H1 (cell line): ENCODE data around the gene FOXN1. TPM values are rescaled to one million over a fixed set of nuclear protein-coding genes. Genes with fewer than 3 reads are reported as not detected.

Experiments used
- CTCF ChIA-PET: fragments of 300-600 bp; sonication (Branson Sonifier 250); formaldehyde crosslinking; loops from one replicate; lab custom pipeline; 2021; ENCODE audit not compliant: partially characterized antibody; lab: Charles Lee
- POLR2A ChIA-PET: fragments of 300-600 bp; sonication (Branson Sonifier 250); formaldehyde crosslinking; loops from one replicate; lab custom pipeline; 2021; ENCODE audit warnings: inconsistent platforms; ENCODE audit not compliant: partially characterized antibody; lab: Charles Lee
- DNase-seq, 2 experiments: peaks; one replicate each; pipeline versions ENCODE4 v3.0.0 to v3.0.0-alpha.2; 2010 to 2022; ENCODE audit warnings: low spot score in 2 of 2, low read depth in 1 of 2, mixed read lengths in 1 of 2
- FAIRE-seq: peaks from 2 replicates; lab custom pipeline; 2011; peaks lifted over from hg19 to GRCh38; lab: Jason Lieb, UNC
- H2AFZ ChIP-seq: 2 replicates; pipeline ENCODE4 v1.8.1; 2012; ENCODE audit warnings: low read length, inconsistent platforms
- H2AK5ac ChIP-seq: 2 replicates; pipeline ENCODE4 v1.6.1; 2013; ENCODE audit warnings: low read depth, low read length
- H2BK120ac ChIP-seq: replicated peaks from 2 replicates; pipeline ENCODE3; 2013; ENCODE audit warnings: low read depth, low read length, inconsistent platforms
- H2BK12ac ChIP-seq: 2 replicates; pipeline ENCODE4 v1.6.1; 2013; ENCODE audit warnings: low read depth, low read length
- H2BK15ac ChIP-seq: 2 replicates; pipeline ENCODE4 v1.6.1; 2013; ENCODE audit warnings: low read length
- H2BK20ac ChIP-seq: 2 replicates; pipeline ENCODE4 v1.6.1; 2013; ENCODE audit warnings: low read length
- H2BK5ac ChIP-seq: 2 replicates; pipeline ENCODE4 v1.6.1; 2013; ENCODE audit warnings: low read depth, low read length
- H3K14ac ChIP-seq: 2 replicates; pipeline ENCODE4 v1.6.1; 2013; ENCODE audit warnings: inconsistent platforms; ENCODE audit not compliant: insufficient read length
- H3K18ac ChIP-seq: 2 replicates; pipeline ENCODE4 v1.6.1; 2013; ENCODE audit warnings: low read length; ENCODE audit errors: extremely low read depth
- H3K23ac ChIP-seq: 2 replicates; pipeline ENCODE4 v1.6.1; 2013; ENCODE audit warnings: inconsistent platforms; ENCODE audit not compliant: insufficient read length
- H3K23me2 ChIP-seq: 2 replicates; pipeline ENCODE4 v1.6.1; 2013; ENCODE audit warnings: low read depth, low read length
- H3K27ac ChIP-seq: 2 replicates; pipeline ENCODE4 v1.6.1; 2011; ENCODE audit warnings: low read depth, low read length, inconsistent platforms
- H3K27me3 ChIP-seq, 4 experiments: replicated peaks in 1 of 4; 1 replicate in 1 of 4; 2 replicates in 3 of 4; pipeline versions ENCODE4 v1.6.1 to v1.8.1; 2011 to 2013; ENCODE audit warnings: low read length in 3 of 4, mild to moderate bottlenecking in 3 of 4, inconsistent platforms in 2 of 4, mixed read lengths in 2 of 4, moderate library complexity in 1 of 4; ENCODE audit not compliant: control insufficient read depth in 3 of 4, insufficient read depth in 3 of 4; ENCODE audit errors: extremely low read depth in 1 of 4
- H3K36me3 ChIP-seq, 4 experiments: 2 replicates each; pipeline versions ENCODE4 v1.6.1 to v1.8.1; 2011 to 2013; ENCODE audit warnings: mild to moderate bottlenecking in 4 of 4, low read length in 3 of 4, moderate library complexity in 2 of 4, control low read depth in 1 of 4, inconsistent platforms in 1 of 4; ENCODE audit not compliant: insufficient read depth in 4 of 4, control insufficient read depth in 2 of 4
- H3K4ac ChIP-seq: replicated peaks from 2 replicates; pipeline ENCODE3; 2013; ENCODE audit warnings: low read length, low read depth, mixed read lengths, inconsistent platforms; ENCODE audit not compliant: insufficient read length
- H3K4me1 ChIP-seq, 4 experiments: replicated peaks in 1 of 4; 1 replicate in 1 of 4; 2 replicates in 3 of 4; pipeline versions ENCODE4 v1.6.1 to v1.8.1; 2011 to 2013; ENCODE audit warnings: low read length in 3 of 4, inconsistent platforms in 2 of 4, mixed read lengths in 1 of 4; ENCODE audit not compliant: insufficient read depth in 4 of 4, control insufficient read depth in 3 of 4
- H3K4me2 ChIP-seq, 2 experiments: 2 replicates each; pipeline versions ENCODE4 v1.6.1 to v1.8.1; 2011 to 2013; ENCODE audit warnings: low read depth in 2 of 2, low read length in 2 of 2, control low read depth in 1 of 2, inconsistent platforms in 1 of 2, mild to moderate bottlenecking in 1 of 2; ENCODE audit not compliant: insufficient read depth in 1 of 2
- H3K4me3 ChIP-seq, 4 experiments: fragments of 200-600, 300-600 bp in 1 of 4; sonication (generic), shearing (Covaris generic), sonication (Bioruptor Twin) in 1 of 4; 2 replicates each; pipeline versions ENCODE4 v1.5.1 to v1.8.1; 2011 to 2016; ENCODE audit warnings: low read length in 4 of 4, low read depth in 3 of 4, control low read depth in 2 of 4, inconsistent platforms in 2 of 4, mild to moderate bottlenecking in 2 of 4, mixed read lengths in 1 of 4, moderate library complexity in 1 of 4; ENCODE audit not compliant: insufficient read depth in 2 of 4; ENCODE audit errors: extremely low read depth in 1 of 4
- H3K56ac ChIP-seq: replicated peaks from 2 replicates; pipeline ENCODE3; 2013; ENCODE audit warnings: low read depth, mild to moderate bottlenecking, mixed read lengths, low read length, inconsistent platforms; ENCODE audit not compliant: insufficient read length
- H3K79me1 ChIP-seq: 2 replicates; pipeline ENCODE4 v1.6.1; 2013; ENCODE audit warnings: low read depth, low read length, control low read depth
- H3K79me2 ChIP-seq, 2 experiments: 2 replicates each; pipeline versions ENCODE4 v1.6.1 to v1.8.1; 2012 to 2013; ENCODE audit warnings: low read length in 2 of 2, mild to moderate bottlenecking in 2 of 2, inconsistent platforms in 1 of 2; ENCODE audit not compliant: insufficient read depth in 2 of 2, control insufficient read depth in 1 of 2
- H3K9ac ChIP-seq, 4 experiments: replicated peaks in 1 of 4; 1 replicate in 1 of 4; 2 replicates in 3 of 4; pipeline versions ENCODE4 v1.6.1 to v1.8.1; 2011 to 2013; ENCODE audit warnings: low read depth in 3 of 4, low read length in 3 of 4, control low read depth in 2 of 4, mild to moderate bottlenecking in 2 of 4, moderate library complexity in 2 of 4, inconsistent platforms in 1 of 4; ENCODE audit errors: extremely low read depth in 1 of 4
- H3K9me3 ChIP-seq, 2 experiments: 2 replicates each; pipeline versions ENCODE4 v1.6.1 to v1.8.1; 2012 to 2013; ENCODE audit warnings: mild to moderate bottlenecking in 2 of 2, moderate library complexity in 2 of 2, control low read depth in 1 of 2, inconsistent platforms in 1 of 2, low read depth in 1 of 2, low read length in 1 of 2, mixed read lengths in 1 of 2; ENCODE audit not compliant: insufficient read depth in 2 of 2
- H4K20me1 ChIP-seq, 2 experiments: replicated peaks in 1 of 2; 2 replicates each; pipeline versions ENCODE3 to v1.8.1; 2011 to 2013; ENCODE audit warnings: inconsistent platforms in 2 of 2, low read length in 2 of 2, mild to moderate bottlenecking in 1 of 2; ENCODE audit not compliant: insufficient read depth in 2 of 2, control insufficient read depth in 1 of 2
- H4K5ac ChIP-seq: 2 replicates; pipeline ENCODE4 v1.6.1; 2013; ENCODE audit warnings: low read length, low read depth, mixed read lengths, inconsistent platforms; ENCODE audit not compliant: insufficient read length
- H4K8ac ChIP-seq: 2 replicates; pipeline ENCODE4 v1.8.0; 2013; ENCODE audit warnings: mild to moderate bottlenecking, moderate library complexity, low read length, inconsistent platforms; ENCODE audit not compliant: insufficient read depth; ENCODE audit errors: extremely low read depth
- H4K91ac ChIP-seq: replicated peaks from 2 replicates; pipeline ENCODE3; 2013; ENCODE audit warnings: low read length, mixed read lengths, inconsistent platforms; ENCODE audit not compliant: insufficient read length
- CHD1 ChIP-seq: IDR thresholded peaks from 2 replicates; pipeline ENCODE4 v1.6.1; 2012; ENCODE audit warnings: low read depth, low read length, improper control_type of control experiment
- CTBP2 ChIP-seq: IDR thresholded peaks from 2 replicates; pipeline ENCODE4 v1.7.0; 2011; ENCODE audit warnings: borderline replicate concordance, mild to moderate bottlenecking, moderate library complexity, mixed read lengths, low read length; ENCODE audit not compliant: insufficient read depth, insufficient read length
- GTF2F1 ChIP-seq: IDR thresholded peaks from 2 replicates; pipeline ENCODE4 v1.6.1; 2012; ENCODE audit warnings: low read depth, low read length, improper control_type of control experiment, borderline replicate concordance
- HDAC2 ChIP-seq, 2 experiments: fragments of 300-600 bp in 1 of 2; sonication (generic) in 1 of 2; IDR thresholded peaks; 2 replicates each; pipeline ENCODE4 v1.6.1; 2011 to 2012; ENCODE audit warnings: low read depth in 2 of 2, low read length in 2 of 2, mild to moderate bottlenecking in 2 of 2, moderate library complexity in 2 of 2, borderline replicate concordance in 1 of 2, inconsistent platforms in 1 of 2
- HDAC6 ChIP-seq: IDR thresholded peaks from one replicate; pipeline ENCODE4 v1.7.1; 2012; ENCODE audit warnings: low read depth, mild to moderate bottlenecking, inconsistent platforms, low read length, moderate library complexity
- KDM5A ChIP-seq: fragments of 200-600 bp; IDR thresholded peaks from 2 replicates; pipeline ENCODE4 v1.7.1; 2012; ENCODE audit warnings: mild to moderate bottlenecking, low read length, inconsistent platforms, mixed read lengths
- POLR2A ChIP-seq, 2 experiments: IDR thresholded peaks; 1 replicate in 1 of 2; 2 replicates in 1 of 2; pipeline ENCODE4 v1.6.1; 2011; ENCODE audit warnings: low read depth in 2 of 2, low read length in 2 of 2, mild to moderate bottlenecking in 2 of 2; ENCODE audit errors: control extremely low read depth in 1 of 2
- POLR2AphosphoS5 ChIP-seq: IDR thresholded peaks from 2 replicates; pipeline ENCODE4 v1.6.1; 2011; ENCODE audit warnings: low read depth, low read length
- RBBP5 ChIP-seq: IDR thresholded peaks from 2 replicates; pipeline ENCODE4 v1.7.1; 2012; ENCODE audit warnings: low read depth, mild to moderate bottlenecking, inconsistent platforms, low read length, moderate library complexity, borderline replicate concordance
- SAP30 ChIP-seq: fragments of 300-600 bp; sonication (generic); IDR thresholded peaks from 2 replicates; pipeline ENCODE4 v1.7.1; 2012; ENCODE audit warnings: low read length, moderate library complexity, mild to moderate bottlenecking, inconsistent platforms; ENCODE audit not compliant: insufficient read depth, insufficient replicate concordance
- WGBS, 2 experiments: shearing (Covaris generic) in 1 of 2; methylation state at CpG; one replicate each; pipeline versions ENCODE4 v1.1.6 to v1.1.7; 2013 to 2015; ENCODE audit warnings: low lambda C conversion rate in 2 of 2, mixed read lengths in 2 of 2, inconsistent platforms in 1 of 2, low coverage in 1 of 2, missing lambda C conversion rate in 1 of 2; ENCODE audit not compliant: insufficient replicate concordance in 2 of 2, insufficient coverage in 1 of 2, insufficient read length in 1 of 2; ENCODE audit errors: extremely low coverage in 1 of 2, missing lambda C conversion rate in 1 of 2; 5-methylcytosine and 5-hydroxymethylcytosine counted together
- polyA plus RNA-seq, 7 experiments: library from polyadenylated mRNA; depleted of rRNA in 3 of 7; stranded (reverse) in 5 of 7; unstranded in 2 of 7; fragments of >200 nt in 5 of 7; fragments of 200-250 nt in 2 of 7; gene quantifications; 1 replicate in 5 of 7; 2 replicates in 1 of 7; 4 replicates in 1 of 7; pipeline versions ENCODE4 v1.2.1 to v1.2.3, GENCODE V29; 2011 to 2013; ENCODE audit warnings: missing spikeins in 2 of 7, mixed read lengths in 2 of 7
- total RNA-seq: library from RNA; stranded (reverse); fragmentation: NEBNext Ultra II Directional; extraction: Animal tissue kit (Norgen Biotek cat#: 25700); gene quantifications from 2 replicates; pipeline ENCODE4 v1.2.1, GENCODE V29; 2021
- TF ChIP-seq, protein P1 (sequence below): IDR thresholded peaks from 2 replicates; pipeline ENCODE4 v1.6.1; 2012; ENCODE audit warnings: inconsistent platforms
- TF ChIP-seq, protein P2 (sequence below): IDR thresholded peaks from 2 replicates; pipeline ENCODE4 v1.6.1; 2011; ENCODE audit warnings: low read depth, mild to moderate bottlenecking, low read length; ENCODE audit not compliant: insufficient read depth

The FOXN1 gene
- total and polyA plus RNA-seq, 2 of the 8 experiments (the other 6 are each of a cell fraction or from before 2014, with no cell fraction given): not detected

DNA sequence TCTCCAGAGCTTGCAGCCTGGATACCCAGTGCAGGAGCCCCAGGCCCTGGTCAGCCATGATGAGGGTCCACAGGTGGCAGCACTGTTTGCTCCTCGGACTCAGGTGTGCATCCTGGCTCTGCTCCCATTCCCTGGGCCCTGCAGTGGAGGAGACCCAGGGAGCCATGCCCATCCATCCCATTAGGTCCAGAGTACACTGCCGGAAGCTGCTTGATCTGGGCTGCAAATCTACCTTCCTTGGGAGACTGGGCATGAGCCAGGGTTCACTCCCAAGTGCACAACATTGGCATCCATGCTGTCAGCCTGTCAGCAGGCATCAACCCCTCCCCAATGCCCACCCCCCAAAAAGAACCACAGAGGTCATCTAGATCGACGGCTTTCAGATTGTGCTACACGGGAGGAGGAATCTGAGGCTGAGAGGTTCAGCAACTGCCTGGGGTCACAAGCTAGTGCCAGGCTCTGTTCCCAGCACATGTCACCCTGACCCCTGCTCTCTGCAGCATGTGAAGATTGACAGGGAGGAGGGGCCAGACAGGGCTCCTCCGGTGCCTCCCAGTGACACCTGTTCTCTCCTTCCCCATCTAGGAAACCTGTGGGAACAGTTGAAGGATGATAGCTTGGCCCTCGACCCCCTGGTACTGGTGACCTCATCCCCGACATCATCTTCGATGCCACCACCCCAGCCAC lies 30.5 kb downstream of the FOXN1 start:
- POLR2A ChIA-PET: interaction anchor here (1.4 kb wide), 1 partner anchor 29 kb away, joined by 4 read pairs; no protein-coding TSS in a partner anchor
- H4K5ac ChIP-seq: no peak overlapping the region
- no peak overlapping the region for H2BK120ac ChIP-seq
- no peak overlapping the region for H2BK5ac ChIP-seq
- no peaks in the 10 kb centered on the region for H4K20me1 ChIP-seq
- CTCF ChIA-PET: interaction anchor here (0.6 to 18.4 kb wide), 15 partner anchors 10 to 121 kb away, joined by 3 to 547 read pairs (median 4); partner anchors contain the start of gene FOXN1
- H2BK12ac ChIP-seq: no peak overlapping the region
- no peak overlapping the region for H3K18ac ChIP-seq
- H3K14ac ChIP-seq: no peak overlapping the region
- H3K27me3 ChIP-seq: no peaks in the 10 kb centered on the region
- WGBS, 2 experiments: 82% methylated on average over 9 of the region's 9 CpGs; no CpG with 5 or more reads in 1 of the 2 experiments
- no peak overlapping the region for H3K4me2 ChIP-seq
- no peaks in the 10 kb centered on the region for H3K79me2 ChIP-seq
- FAIRE-seq (no peak), DNase-seq (no peak)
- no peak overlapping the region for H3K4me3 ChIP-seq
- H3K79me1 ChIP-seq: no peaks in the 10 kb centered on the region
- no peaks in the 10 kb centered on the region for H3K9me3 ChIP-seq
- no peak overlapping the region for H3K4ac ChIP-seq
- H2BK15ac ChIP-seq: no peak overlapping the region
- H3K27ac ChIP-seq: no peak overlapping the region
- H2BK20ac ChIP-seq: no peak overlapping the region
- H2AFZ ChIP-seq: no peak overlapping the region
- H4K91ac ChIP-seq: no peak overlapping the region
- no peaks in the 10 kb centered on the region for H3K23me2 ChIP-seq
- H3K9ac ChIP-seq: no peak overlapping the region
- H3K36me3 ChIP-seq: no peaks in the 10 kb centered on the region
- no peak overlapping the region for H4K8ac ChIP-seq
- H2AK5ac ChIP-seq: no peak overlapping the region
- H3K4me1 ChIP-seq: peaks cover 0 to 5% (median 0%) of the 10 kb centered on the region in 4 experiments; a peak in 2 of 7 replicates
- H3K56ac ChIP-seq: no peak overlapping the region
- H3K23ac ChIP-seq: no peak overlapping the region
- TF ChIP-seq, protein P1, sequence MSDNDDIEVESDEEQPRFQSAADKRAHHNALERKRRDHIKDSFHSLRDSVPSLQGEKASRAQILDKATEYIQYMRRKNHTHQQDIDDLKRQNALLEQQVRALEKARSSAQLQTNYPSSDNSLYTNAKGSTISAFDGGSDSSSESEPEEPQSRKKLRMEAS: no peak
- TF ChIP-seq KDM5A: no peak
- TF ChIP-seq SAP30: no peak
- TF ChIP-seq GTF2F1: no peak
- TF ChIP-seq POLR2AphosphoS5: no peak
- no peak for TF ChIP-seq HDAC2 (IDR thresholded peaks at IDR 0.05; ENCODE audit: borderline replicate concordance in 1 of 2, low read depth in 2 of 2, low read length in 2 of 2)
- no peak for TF ChIP-seq RBBP5
- TF ChIP-seq HDAC6: no peak
- TF ChIP-seq, protein P2, sequence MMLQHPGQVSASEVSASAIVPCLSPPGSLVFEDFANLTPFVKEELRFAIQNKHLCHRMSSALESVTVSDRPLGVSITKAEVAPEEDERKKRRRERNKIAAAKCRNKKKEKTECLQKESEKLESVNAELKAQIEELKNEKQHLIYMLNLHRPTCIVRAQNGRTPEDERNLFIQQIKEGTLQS: no peak
- TF ChIP-seq POLR2A (IDR thresholded peaks at IDR 0.05; ENCODE audit: control extremely low read depth in 1 of 2, low read depth in 2 of 2, low read length in 2 of 2): no peak
- TF ChIP-seq CTBP2: no peak
- TF ChIP-seq CHD1: no peak
